ENCODE results near the gene OR10P1.
"Not testable (repeated sequence)": the region's sequence is repeated elsewhere in the genome, so short reads cannot be mapped to it uniquely, and the experiment has no call there.

OR10P1 gene

GRCh38 chr12:55636853-55637252 is at the start of gene OR10P1:
Gene OR10P1 (plus strand): TSS chr12:55636892. CDS start chr12:55636892, 0 bp downstream.
- no peak for DNase-seq

- not testable (repeated sequence) for DNase-seq
These were observed 46.5 kb upstream of the OR10P1 start for GRCh38 chr12:55590152-55590551.

GRCh38 chr12:55607821-55608594 is 28.7 kb upstream of the OR10P1 start:
- no peak for DNase-seq

GRCh38 chr12:55610598-55610997 is 26.1 kb upstream of the OR10P1 start:
- DNase-seq: no peak

- no peak for DNase-seq
These were observed 24.0 kb upstream of the OR10P1 start for GRCh38 chr12:55612646-55613045.

- DNase-seq: no peak
These were observed 21.9 kb upstream of the OR10P1 start for GRCh38 chr12:55614764-55615163.

- no peak for DNase-seq
These were observed 17.1 kb upstream of the OR10P1 start for GRCh38 chr12:55619354-55620138.

GRCh38 chr12:55624056-55624455 is 12.6 kb upstream of the OR10P1 start:
- DNase-seq: no peak

- DNase-seq: no peak
These were observed 10.5 kb upstream of the OR10P1 start for GRCh38 chr12:55626154-55626553.

- DNase-seq: no peak
These were observed 7.4 kb upstream of the OR10P1 start for GRCh38 chr12:55629058-55629841.

- no peak for DNase-seq
These were observed 5.6 kb upstream of the OR10P1 start for GRCh38 chr12:55631056-55631455.

GRCh38 chr12:55631733-55632132 is 5.0 kb upstream of the OR10P1 start:
- DNase-seq: no peak

- no peak for DNase-seq
These were observed 3.5 kb upstream of the OR10P1 start for GRCh38 chr12:55633151-55633550.

- no peak for DNase-seq
These were observed 506 bp upstream of the OR10P1 start for GRCh38 chr12:55636116-55636655.

- DNase-seq: no peak
These were observed 775 bp downstream of the OR10P1 start for GRCh38 chr12:55637467-55637866.

- no peak for DNase-seq
These were observed 4.9 kb downstream of the OR10P1 start for GRCh38 chr12:55641595-55641994.

- DNase-seq: no peak
These were observed 5.6 kb downstream of the OR10P1 start for GRCh38 chr12:55642267-55642666.

- peak; percentile 21 for DNase-seq
These were observed 6.0 kb downstream of the OR10P1 start for GRCh38 chr12:55642669-55643068.

GRCh38 chr12:55644591-55644990 is 7.9 kb downstream of the OR10P1 start:
- no peak for DNase-seq

- DNase-seq: no peak
These were observed 10.3 kb downstream of the OR10P1 start for GRCh38 chr12:55647027-55647426.

GRCh38 chr12:55650620-55651298 is 14.1 kb downstream of the OR10P1 start:
- not testable (repeated sequence) for DNase-seq

- no peak for DNase-seq
These were observed 14.6 kb downstream of the OR10P1 start for GRCh38 chr12:55651299-55651683.

- DNase-seq: peak; percentile 18
These were observed 15.7 kb downstream of the OR10P1 start for GRCh38 chr12:55652352-55652751.

All from stimulated activated CD4-positive, alpha-beta T cell treated with anti-CD3 and anti-CD28 coated beads, Interleukin-4, amount 100 ng/mL, for 1 hour (primary cell).